Activated T-cell treated with anti-CD3 and anti-CD28 coated beads, Interleukin-2, amount 50 U/mL, for 4 hours (primary cell): ENCODE results near the gene APLP2. TPM values are rescaled to one million over a fixed set of nuclear protein-coding genes. Genes with fewer than 3 reads are reported as not detected.
"Not testable (repeated sequence)": the region's sequence is repeated elsewhere in the genome, so short reads cannot be mapped to it uniquely, and the experiment has no call there.

Experiments used
- ATAC-seq, 2 donors: fragments of 200-7000 bp; cut with Tn5 transposase; one replicate each; pipeline ENCODE4 v1.10.0; 2021
- DNase-seq: peaks from one replicate; pipeline ENCODE4 v3.0.0-alpha.2; 2020
- H3K27me3 Mint-ChIP-seq: one replicate; pipeline ENCODE4 v1.8.0; 2021; ENCODE audit warnings: low read depth, mixed read lengths
- H3K36me3 Mint-ChIP-seq: one replicate; pipeline ENCODE4 v1.8.0; 2022; ENCODE audit warnings: mixed read lengths; ENCODE audit not compliant: insufficient read depth
- H3K4me1 Mint-ChIP-seq: one replicate; pipeline ENCODE4 v1.8.0; 2021; ENCODE audit warnings: low read depth, mixed read lengths
- H3K4me3 Mint-ChIP-seq: one replicate; pipeline ENCODE4 v1.8.0; 2021; ENCODE audit warnings: mild to moderate bottlenecking, moderate library complexity, mixed read lengths
- H3K9me3 Mint-ChIP-seq: one replicate; pipeline ENCODE4 v1.8.0; 2021; ENCODE audit warnings: mixed read lengths
- total RNA-seq, 3 donors: library from RNA; stranded (reverse); gene quantifications; one replicate each; pipeline ENCODE4 v1.2.1, GENCODE V29; 2021

Gene APLP2
- total RNA-seq, 3 donors from 2014 or later: 53.5 to 70.6 (median 60.4) TPM

GRCh38 chr11:130179396-130180306 is 110.0 kb downstream of the APLP2 start:
- H3K9me3 Mint-ChIP-seq: peaks cover 7% of the 10 kb centered on the region
- H3K4me3 Mint-ChIP-seq: no peak overlapping the region
- no peaks in the 10 kb centered on the region for H3K4me1 Mint-ChIP-seq
- no peaks in the 10 kb centered on the region for H3K36me3 Mint-ChIP-seq
- ATAC-seq (no peak), DNase-seq (no peak)
- H3K27me3 Mint-ChIP-seq: peaks cover 7% of the 10 kb centered on the region

GRCh38 chr11:130180491-130180890 is 110.8 kb downstream of the APLP2 start:
- Mint-ChIP-seq H3K27me3 (peaks cover 11% of the 10 kb centered on the region), H3K9me3 (no peaks in the 10 kb centered on the region), H3K36me3 (no peaks in the 10 kb centered on the region), H3K4me3 (no peak overlapping the region), H3K4me1 (no peaks in the 10 kb centered on the region)
- no peak for DNase-seq
- ATAC-seq: no peak

GRCh38 chr11:130180896-130181294 is 111.2 kb downstream of the APLP2 start:
- ATAC-seq (no peak), DNase-seq (no peak)
- no peaks in the 10 kb centered on the region for H3K4me1 Mint-ChIP-seq
- H3K9me3 Mint-ChIP-seq: no peaks in the 10 kb centered on the region
- H3K4me3 Mint-ChIP-seq: no peak overlapping the region
- H3K27me3 Mint-ChIP-seq: peaks cover 11% of the 10 kb centered on the region
- no peaks in the 10 kb centered on the region for H3K36me3 Mint-ChIP-seq

GRCh38 chr11:130181295-130182272 is 111.9 kb downstream of the APLP2 start:
- DNase-seq: no peak
- no peak for ATAC-seq
- H3K4me1 Mint-ChIP-seq: no peaks in the 10 kb centered on the region
- no peak overlapping the region for H3K4me3 Mint-ChIP-seq
- H3K9me3 Mint-ChIP-seq: no peaks in the 10 kb centered on the region
- peaks cover 11% of the 10 kb centered on the region for H3K27me3 Mint-ChIP-seq
- no peaks in the 10 kb centered on the region for H3K36me3 Mint-ChIP-seq

GRCh38 chr11:130183878-130184610 is 114.3 kb downstream of the APLP2 start:
- DNase-seq (no peak), ATAC-seq (no peak)
- Mint-ChIP-seq H3K4me1 (no peaks in the 10 kb centered on the region), H3K27me3 (peaks cover 11% of the 10 kb centered on the region), H3K4me3 (no peak overlapping the region), H3K36me3 (no peaks in the 10 kb centered on the region), H3K9me3 (no peaks in the 10 kb centered on the region)

- Mint-ChIP-seq H3K9me3 (no peaks in the 10 kb centered on the region), H3K4me1 (no peaks in the 10 kb centered on the region), H3K27me3 (peaks cover 9% of the 10 kb centered on the region), H3K36me3 (no peaks in the 10 kb centered on the region), H3K4me3 (no peak overlapping the region)
- DNase-seq (no peak), ATAC-seq (no peak)
Observed at GRCh38 chr11:130187096-130187495, 117.4 kb downstream of the APLP2 start.

GRCh38 chr11:130188047-130188446 is 118.4 kb downstream of the APLP2 start:
- DNase-seq (no peak), ATAC-seq (no peak)
- no peak overlapping the region for H3K4me3 Mint-ChIP-seq
- no peaks in the 10 kb centered on the region for H3K9me3 Mint-ChIP-seq
- peaks cover 9% of the 10 kb centered on the region for H3K27me3 Mint-ChIP-seq
- H3K36me3 Mint-ChIP-seq: no peaks in the 10 kb centered on the region
- H3K4me1 Mint-ChIP-seq: no peaks in the 10 kb centered on the region

- no peak for DNase-seq
- Mint-ChIP-seq H3K4me1 (no peaks in the 10 kb centered on the region), H3K9me3 (no peaks in the 10 kb centered on the region), H3K36me3 (no peaks in the 10 kb centered on the region), H3K27me3 (peaks cover 7% of the 10 kb centered on the region), H3K4me3 (no peak overlapping the region)
- no peak for ATAC-seq
Observed at GRCh38 chr11:130188585-130189347, 119.1 kb downstream of the APLP2 start.

GRCh38 chr11:130189492-130190210 is 120.0 kb downstream of the APLP2 start:
- ATAC-seq: no peak
- Mint-ChIP-seq H3K36me3 (no peaks in the 10 kb centered on the region), H3K4me3 (no peak overlapping the region), H3K27me3 (peaks cover 4% of the 10 kb centered on the region), H3K9me3 (no peaks in the 10 kb centered on the region), H3K4me1 (no peaks in the 10 kb centered on the region)
- DNase-seq: no peak

- no peak for DNase-seq
- no peak for ATAC-seq
- no peaks in the 10 kb centered on the region for H3K4me1 Mint-ChIP-seq
- H3K4me3 Mint-ChIP-seq: no peak overlapping the region
- H3K27me3 Mint-ChIP-seq: no peaks in the 10 kb centered on the region
- no peaks in the 10 kb centered on the region for H3K9me3 Mint-ChIP-seq
- no peaks in the 10 kb centered on the region for H3K36me3 Mint-ChIP-seq
Observed at GRCh38 chr11:130190371-130190881, 120.7 kb downstream of the APLP2 start.

- Mint-ChIP-seq H3K36me3 (no peaks in the 10 kb centered on the region), H3K4me1 (no peaks in the 10 kb centered on the region), H3K9me3 (no peaks in the 10 kb centered on the region), H3K4me3 (no peak overlapping the region), H3K27me3 (no peaks in the 10 kb centered on the region)
- DNase-seq: no peak
- no peak for ATAC-seq
Observed at GRCh38 chr11:130191896-130192295, 122.2 kb downstream of the APLP2 start.

- H3K9me3 Mint-ChIP-seq: no peaks in the 10 kb centered on the region
Observed at GRCh38 chr11:130192845-130193267, 123.2 kb downstream of the APLP2 start.

GRCh38 chr11:130193551-130193950 is 123.9 kb downstream of the APLP2 start:
- not testable (repeated sequence) for H3K4me3 Mint-ChIP-seq, H3K4me1 Mint-ChIP-seq, H3K27me3 Mint-ChIP-seq, H3K9me3 Mint-ChIP-seq, DNase-seq, ATAC-seq, H3K36me3 Mint-ChIP-seq

More at GRCh38 chr11:130192845-130193267, 123.2 kb downstream of the APLP2 start:
- Mint-ChIP-seq H3K27me3 (no peaks in the 10 kb centered on the region), H3K36me3 (no peaks in the 10 kb centered on the region), H3K4me1 (no peaks in the 10 kb centered on the region), H3K4me3 (no peak overlapping the region)
- ATAC-seq: no peak
- no peak for DNase-seq
